WERI-Rb-1 (cell line): ENCODE results near the gene CBFA2T3.

Source experiments
- DNase-seq: peaks from one replicate; pipeline ENCODE4 v3.0.0-alpha.2; 2020
- H3K27ac ChIP-seq: fragments of 250-450 bp; sonication (Bioruptor Pico); 2 replicates; pipeline ENCODE4 v1.5.1; 2020; ENCODE audit warnings: mild to moderate bottlenecking, moderate library complexity
- H3K27me3 ChIP-seq: fragments of 250-450 bp; sonication (Bioruptor Pico); 2 replicates; pipeline ENCODE4 v1.5.1; 2021; ENCODE audit warnings: mild to moderate bottlenecking, low read depth, moderate library complexity; ENCODE audit not compliant: insufficient read depth, severe bottlenecking
- H3K36me3 ChIP-seq: fragments of 250-450 bp; sonication (Bioruptor Pico); 2 replicates; pipeline ENCODE4 v1.5.1; 2020; ENCODE audit warnings: mild to moderate bottlenecking, moderate library complexity
- H3K4me3 ChIP-seq: 2 replicates; pipeline ENCODE4 v1.5.1; 2011; ENCODE audit warnings: low read depth, mild to moderate bottlenecking, control low read depth, low read length
- H3K9me3 ChIP-seq: fragments of 250-450 bp; sonication (Bioruptor Pico); 2 replicates; pipeline ENCODE4 v1.5.1; 2021; ENCODE audit warnings: mild to moderate bottlenecking, moderate library complexity; ENCODE audit not compliant: severe bottlenecking
- CTCF ChIP-seq: IDR thresholded peaks from 2 replicates; pipeline ENCODE4 v1.5.1; 2011; ENCODE audit warnings: low read depth, mild to moderate bottlenecking, control low read depth, inconsistent platforms, low read length

Gene CBFA2T3

DNA sequence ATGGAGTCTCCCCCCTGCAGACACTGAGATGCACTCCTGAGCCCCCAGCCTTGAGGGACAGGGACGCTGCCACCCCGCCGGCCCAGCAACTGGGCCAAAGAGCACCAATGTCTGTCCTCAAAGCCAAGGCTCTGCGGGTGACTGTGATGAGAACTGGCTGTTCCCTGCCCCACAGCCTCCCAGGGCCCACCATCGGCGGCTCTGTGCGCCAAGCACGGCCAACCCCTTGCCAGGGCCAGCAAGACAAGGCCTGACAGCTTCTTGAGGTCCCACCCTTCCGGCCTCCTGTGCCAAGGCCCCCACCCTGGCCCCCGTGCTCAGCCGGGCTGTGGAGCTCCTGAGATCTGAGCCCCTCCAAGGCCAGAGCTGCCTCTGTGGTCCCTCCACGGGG lies 76.3 kb downstream of the CBFA2T3 start:
- DNase-seq: no peak
- no peaks in the 10 kb centered on the region for H3K9me3 ChIP-seq
- no peaks in the 10 kb centered on the region for H3K36me3 ChIP-seq
- H3K27ac ChIP-seq: no peak overlapping the region
- TF ChIP-seq CTCF: no peak
- no peak overlapping the region for H3K4me3 ChIP-seq
- H3K27me3 ChIP-seq: no peaks in the 10 kb centered on the region

- H3K9me3 ChIP-seq: no peaks in the 10 kb centered on the region
- no peaks in the 10 kb centered on the region for H3K36me3 ChIP-seq
- DNase-seq: no peak
- no peak for TF ChIP-seq CTCF
- H3K27ac ChIP-seq: no peak overlapping the region
- H3K27me3 ChIP-seq: no peaks in the 10 kb centered on the region
- no peak overlapping the region for H3K4me3 ChIP-seq
These were observed 76.9 kb downstream of the CBFA2T3 start for GRCh38 chr16:88899901-88900661.

- no peak for TF ChIP-seq CTCF
- Histone ChIP-seq H3K27ac (no peak overlapping the region), H3K4me3 (no peak overlapping the region), H3K27me3 (no peaks in the 10 kb centered on the region), H3K9me3 (no peaks in the 10 kb centered on the region), H3K36me3 (no peaks in the 10 kb centered on the region)
- no peak for DNase-seq
These were observed 79.1 kb downstream of the CBFA2T3 start for GRCh38 chr16:88897696-88898425.

DNA sequence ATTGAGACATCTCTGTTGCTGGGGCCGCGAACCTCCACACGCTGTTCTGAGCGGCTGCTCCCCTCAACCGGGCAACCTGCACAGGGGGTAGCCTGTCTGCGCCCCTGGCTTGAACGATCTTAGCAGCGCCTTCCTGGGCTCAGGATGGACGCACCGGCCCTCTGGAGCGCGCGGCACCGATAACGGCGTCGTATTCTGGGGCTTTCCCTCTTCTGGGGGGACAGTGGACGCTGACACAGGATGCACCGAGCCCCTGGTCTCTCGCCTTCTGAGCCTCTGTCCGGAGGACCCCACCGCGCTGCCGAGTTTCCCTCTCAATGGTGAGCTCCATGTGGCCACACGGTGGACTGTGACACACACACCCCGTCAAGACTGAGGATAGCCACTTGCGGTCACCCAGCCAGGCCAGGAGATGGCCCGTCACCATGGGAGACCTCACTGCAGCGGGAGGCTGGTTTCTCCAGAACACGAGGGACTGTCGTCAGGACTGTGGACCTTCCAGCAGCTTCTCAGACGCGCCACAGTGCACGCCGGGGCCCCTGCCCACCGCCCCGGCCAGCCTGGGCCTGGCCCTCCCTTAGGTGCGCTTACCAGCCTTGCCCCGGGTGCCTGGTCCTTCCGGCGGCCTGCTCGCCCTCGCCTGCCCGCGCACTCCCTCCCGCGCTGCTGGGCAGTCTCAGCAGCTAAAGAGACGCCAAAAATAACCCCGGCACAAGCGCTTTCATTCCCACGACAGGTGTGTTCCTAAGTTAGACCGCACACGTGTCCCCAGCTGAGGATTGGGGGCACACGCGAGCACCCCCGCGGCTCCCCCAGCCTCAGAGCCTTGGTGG lies 80.6 kb downstream of the CBFA2T3 start:
- Histone ChIP-seq H3K27me3 (no peaks in the 10 kb centered on the region), H3K9me3 (no peaks in the 10 kb centered on the region), H3K27ac (no peak overlapping the region), H3K36me3 (peaks cover 2% of the 10 kb centered on the region; the same call in 1 of the 2 replicates), H3K4me3 (no peak overlapping the region)
- no peak for TF ChIP-seq CTCF
- no peak for DNase-seq

- H3K9me3 ChIP-seq: no peaks in the 10 kb centered on the region
- TF ChIP-seq CTCF: no peak
- no peak overlapping the region for H3K27ac ChIP-seq
- no peaks in the 10 kb centered on the region for H3K27me3 ChIP-seq
- H3K36me3 ChIP-seq: peaks cover 6% of the 10 kb centered on the region; the same call in 1 of the 2 replicates
- H3K4me3 ChIP-seq: no peak overlapping the region
- DNase-seq: no peak
These were observed 81.7 kb downstream of the CBFA2T3 start for GRCh38 chr16:88895335-88895734.
